HL-60/S4 treated with phorbol 12-myristate 13-acetate at 8.2 ng/mL for 4 days and 3 days (cell line): Measurements from ENCODE around the gene PIK3CD.
"Not testable (repeated sequence)": the region's sequence is repeated elsewhere in the genome, so short reads cannot be mapped to it uniquely, and the experiment has no call there.

Source experiments
- in situ Hi-C: fragments of 300-500 bp; cut with MboI; formaldehyde crosslinking; loops from 2 replicates; pipeline ENCODE4 v1.15.0; 2022; ENCODE audit warnings: low sequenced_read_pairs

The PIK3CD gene

DNA sequence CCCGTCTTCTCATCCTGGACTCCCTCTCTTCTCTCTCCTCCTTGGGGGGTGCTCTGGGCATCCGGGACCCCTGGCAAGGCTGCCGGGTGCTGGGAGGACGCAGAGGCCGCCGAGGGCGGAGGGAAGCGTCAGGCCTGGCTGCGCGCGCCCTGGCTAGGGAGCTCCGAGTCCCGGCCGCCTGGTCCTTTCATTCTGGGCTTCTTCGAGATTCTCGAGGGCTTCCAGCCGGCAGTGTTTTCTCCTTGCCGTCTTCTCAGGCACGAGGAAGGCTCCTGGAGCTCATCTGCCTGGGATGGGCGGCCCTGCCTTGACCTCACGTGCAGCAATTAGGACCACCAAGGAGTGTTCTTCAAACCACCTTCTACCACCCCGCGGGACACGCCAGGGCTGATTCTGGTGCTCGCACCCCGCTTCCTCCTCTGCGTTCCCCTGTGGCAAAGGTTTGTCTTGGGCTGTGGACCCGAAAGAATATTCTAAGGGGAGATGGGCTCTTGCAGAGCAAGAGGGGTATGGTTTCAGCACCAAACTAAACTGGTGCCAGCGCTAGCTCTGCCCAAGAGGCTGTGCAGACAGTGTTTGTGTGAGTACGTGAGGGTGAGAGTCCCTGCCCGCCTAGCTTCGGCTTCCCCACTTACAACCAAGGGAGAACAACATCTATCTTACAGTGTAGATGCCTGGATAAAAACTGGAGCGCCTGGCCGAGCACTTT is 36.5 kb downstream of the PIK3CD start:
- in situ Hi-C loops, result no loop called here

DNA sequence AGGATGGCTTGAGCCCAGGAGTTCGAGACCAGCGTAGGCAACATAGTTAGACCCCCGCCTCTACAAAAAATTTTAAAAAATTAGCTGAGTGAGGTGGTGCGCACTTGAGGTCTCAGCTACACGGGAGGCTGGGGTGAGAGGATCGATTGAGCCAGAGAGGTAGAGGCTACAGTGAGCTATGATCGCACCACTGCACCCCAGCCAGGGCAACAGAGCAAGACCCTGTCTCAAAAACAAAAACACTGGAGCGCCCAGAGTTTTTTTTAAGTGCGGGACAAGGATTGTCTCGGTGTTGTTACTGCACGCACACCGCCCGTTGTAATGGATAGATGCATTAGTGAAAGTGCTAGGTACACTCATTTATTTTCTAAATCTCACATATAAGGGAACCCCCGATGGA is 37.1 kb downstream of the PIK3CD start:
- in situ Hi-C loops, result no loop called here

DNA sequence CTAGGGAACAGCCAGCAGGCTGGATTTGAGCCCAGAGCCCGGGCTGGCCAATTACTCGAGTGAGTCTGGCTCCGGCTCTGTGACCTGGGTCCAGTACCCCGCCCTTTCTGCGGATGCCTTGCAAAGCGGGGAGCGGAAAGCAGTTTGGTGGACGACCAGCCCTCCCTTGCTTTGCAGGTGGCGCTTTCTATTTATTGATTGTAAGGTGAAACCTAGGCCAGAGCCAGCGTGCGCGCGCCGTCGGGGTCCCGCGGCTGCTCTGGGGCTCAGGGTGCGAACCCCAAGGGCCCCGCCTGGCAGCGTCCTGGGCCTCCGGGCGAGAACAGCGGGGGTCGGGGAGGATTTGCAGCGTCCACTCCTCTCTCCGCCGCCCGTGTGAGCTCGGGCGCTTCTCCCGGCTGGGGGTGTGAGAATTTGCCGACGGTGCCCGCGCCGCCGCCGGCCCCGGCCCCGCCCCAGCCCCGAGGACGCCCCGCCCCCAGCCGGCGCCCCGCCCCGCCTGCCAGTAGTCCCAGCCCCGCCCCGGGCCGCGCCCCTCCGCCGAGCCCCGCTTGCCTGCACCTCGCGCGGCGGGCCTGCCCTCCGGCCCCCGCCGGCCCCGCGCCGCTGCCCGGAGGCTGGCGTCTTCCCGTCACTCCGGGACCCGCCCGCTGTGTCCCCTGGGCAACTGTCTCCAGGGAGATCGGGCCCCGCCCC is 37.6 kb downstream of the PIK3CD start:
- in situ Hi-C loops, result no loop called here

DNA sequence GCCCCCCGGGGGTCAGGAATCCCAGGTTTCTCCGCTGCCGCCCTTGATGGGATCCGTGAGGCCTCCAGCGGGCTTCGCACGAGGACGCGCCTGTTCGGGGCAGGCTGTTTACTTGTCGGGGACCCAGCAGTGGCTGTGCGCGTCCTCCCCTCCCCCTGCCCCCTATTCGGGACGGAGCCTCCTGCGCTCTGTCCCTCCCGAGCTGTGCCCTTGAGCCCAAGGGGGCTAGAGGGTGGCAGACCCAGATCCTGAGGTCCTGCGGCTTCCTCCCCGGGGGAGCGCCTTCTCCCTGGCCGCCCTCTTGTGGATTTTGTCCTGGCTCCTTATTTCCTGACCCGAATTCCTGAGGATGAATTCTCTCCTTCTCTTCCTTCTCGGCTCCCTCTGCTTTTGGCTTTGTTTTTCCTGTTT is 38.4 kb downstream of the PIK3CD start:
- in situ Hi-C loops, result no loop called here

DNA sequence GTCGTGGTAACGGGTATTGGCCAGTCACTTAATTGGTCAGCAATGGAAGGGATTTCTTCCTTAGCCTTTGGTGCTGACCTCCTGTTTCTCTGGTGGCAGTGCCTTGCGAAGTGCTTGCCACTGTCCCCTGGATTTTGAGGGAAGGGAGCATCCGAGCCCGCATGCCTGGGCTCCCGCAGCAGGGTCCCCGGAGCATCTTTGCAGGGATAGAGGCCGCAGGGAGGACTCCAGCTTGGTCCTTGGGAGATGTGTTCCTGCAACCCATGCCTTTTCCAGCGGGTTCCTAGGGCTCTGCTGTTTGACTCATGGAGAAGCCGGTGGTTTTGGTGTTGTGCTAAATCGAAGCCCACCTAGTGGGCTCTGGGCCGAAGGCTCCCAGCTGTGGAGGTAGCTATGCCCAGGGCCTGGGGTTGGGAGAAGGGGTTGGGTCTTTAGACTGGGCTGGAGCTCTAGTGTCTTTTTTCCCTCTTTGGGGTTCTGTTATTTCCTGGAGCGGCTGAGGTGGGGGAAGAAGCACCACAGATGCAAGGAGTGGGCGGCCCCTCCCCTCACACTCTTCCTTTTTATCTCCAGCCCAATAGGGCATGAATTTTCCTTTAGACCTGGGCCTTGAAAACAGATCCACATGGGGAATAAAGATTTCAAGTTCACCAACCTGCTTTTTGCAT is 39.0 kb downstream of the PIK3CD start:
- in situ Hi-C loops, result no loop called here

DNA sequence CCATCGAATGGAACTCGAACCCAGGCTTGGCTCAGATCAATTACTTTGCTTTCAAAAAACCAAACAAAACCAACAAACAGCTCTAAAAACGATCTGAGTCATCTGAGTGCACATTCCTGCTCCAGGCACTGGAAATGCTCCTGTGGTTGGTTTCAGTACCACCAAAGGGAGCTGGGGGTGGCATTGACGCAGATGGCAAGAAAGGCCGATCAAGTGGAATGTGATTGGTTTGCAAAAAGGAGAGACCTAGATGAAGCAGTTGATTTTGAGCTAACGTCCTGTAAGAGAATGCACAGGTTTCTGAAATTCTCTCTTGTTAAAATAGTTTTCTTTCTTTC is 39.5 kb downstream of the PIK3CD start:
- in situ Hi-C loops, result no loop called here

- in situ Hi-C loops, result no loop called here
Measured at GRCh38 chr1:9691691-9692090, 40.2 kb downstream of the PIK3CD start.

GRCh38 chr1:9696793-9697192 is 45.3 kb downstream of the PIK3CD start:
- in situ Hi-C loops, result no loop called here

DNA sequence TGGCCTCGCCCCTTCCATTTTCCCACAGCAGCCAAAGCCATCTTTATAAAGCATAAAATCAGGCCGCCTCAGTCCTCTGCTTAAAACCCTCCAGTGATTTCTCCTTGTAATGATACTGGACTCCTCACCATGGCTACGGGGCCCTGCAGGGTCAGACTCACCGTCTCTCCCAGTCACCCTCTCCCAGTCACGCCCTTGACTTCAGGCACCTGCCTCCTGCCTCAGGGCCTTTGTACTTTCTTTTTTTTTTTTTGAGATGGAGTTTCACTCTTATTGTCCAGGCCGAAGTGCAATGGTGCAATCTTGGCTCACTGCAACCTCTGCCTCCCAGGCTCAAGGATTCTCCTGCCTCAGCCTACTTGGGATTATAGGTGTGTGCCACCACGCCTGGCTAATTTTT is 47.8 kb downstream of the PIK3CD start:
- in situ Hi-C loops, result no loop called here

DNA sequence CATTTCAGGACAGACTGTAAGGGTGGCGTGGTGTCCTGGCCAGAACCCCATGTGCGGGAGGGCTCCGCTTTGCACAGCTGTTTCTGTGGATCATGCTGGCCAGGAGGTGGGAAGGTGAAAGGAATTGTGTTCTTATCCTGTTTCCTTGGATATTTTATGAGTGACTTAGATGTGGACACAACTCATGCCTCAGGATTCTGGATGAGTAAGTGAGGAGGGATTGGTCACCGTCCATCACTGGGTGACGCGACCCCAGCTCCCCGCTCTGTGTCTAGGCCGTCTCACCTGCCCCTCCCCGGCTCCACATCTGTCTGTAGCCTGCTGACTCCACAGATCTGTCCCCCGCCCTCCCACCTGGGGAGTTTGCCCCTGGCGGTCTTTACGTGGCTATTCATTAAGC is 48.8 kb downstream of the PIK3CD start:
- in situ Hi-C loops, result no loop called here

DNA sequence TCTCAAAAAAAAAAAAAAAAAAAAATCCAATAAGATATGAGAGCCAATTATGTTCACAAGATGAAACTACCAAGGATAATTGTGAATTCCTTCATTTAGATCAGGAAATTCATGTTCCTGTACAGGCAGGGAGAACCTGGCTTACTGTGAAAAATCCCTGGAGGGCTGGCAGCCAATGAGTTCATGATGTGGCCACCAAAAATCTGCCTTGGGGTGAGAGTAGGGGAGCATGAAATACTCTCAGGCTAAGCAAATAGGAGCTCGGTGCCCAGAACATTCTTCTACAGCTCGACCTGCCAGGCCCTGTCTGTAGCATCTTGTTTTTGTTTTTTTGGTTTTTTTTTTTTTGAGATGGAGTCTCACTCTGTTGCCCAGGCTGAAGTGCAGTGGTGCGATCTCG is 50.1 kb downstream of the PIK3CD start:
- in situ Hi-C loops, result no loop called here

DNA sequence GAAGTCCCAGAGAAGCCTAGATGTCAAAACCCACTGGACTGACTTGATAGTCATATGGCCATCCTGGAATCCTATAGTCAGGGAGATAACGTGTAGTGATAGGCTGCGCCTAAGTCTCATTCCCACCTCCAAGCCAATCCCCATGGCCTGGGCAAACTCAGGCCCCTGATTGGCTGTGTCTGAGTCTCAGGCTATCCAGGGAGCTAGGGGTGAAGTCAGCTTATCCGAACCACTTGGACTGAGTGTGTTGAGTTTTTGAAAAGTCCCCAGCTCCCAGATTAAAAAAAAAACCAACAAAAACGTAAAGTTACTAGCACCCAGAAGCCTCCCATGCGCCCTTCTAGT is 51.6 kb downstream of the PIK3CD start:
- in situ Hi-C loops, result no loop called here

- in situ Hi-C loops, result no loop called here
Measured at GRCh38 chr1:9703681-9704080, 52.1 kb downstream of the PIK3CD start.

GRCh38 chr1:9705337-9706093 is 54.0 kb downstream of the PIK3CD start:
- in situ Hi-C loops, result no loop called here

DNA sequence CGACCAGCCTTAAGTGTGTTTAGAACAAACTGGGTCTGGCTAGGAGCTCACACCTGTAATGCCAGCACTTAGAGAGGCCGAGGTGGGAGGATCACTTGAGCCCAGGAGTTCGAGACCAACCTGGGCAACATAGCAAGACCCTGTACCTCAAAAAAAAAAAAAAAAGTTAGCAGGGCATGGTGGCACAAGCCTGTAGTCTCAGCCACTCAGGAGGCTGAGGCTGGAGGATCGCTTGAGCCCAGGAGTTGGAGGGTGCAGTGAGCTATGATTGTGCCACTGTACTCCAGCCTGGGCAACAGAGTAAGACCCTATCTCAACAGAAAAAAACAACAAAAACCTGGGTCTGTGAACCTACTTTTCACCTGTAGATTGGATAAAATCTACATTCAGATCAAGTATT is 54.6 kb downstream of the PIK3CD start:
- in situ Hi-C loops, result no loop called here

- in situ Hi-C loops, result no loop called here
Measured at GRCh38 chr1:9710037-9710436, 58.5 kb downstream of the PIK3CD start.

- in situ Hi-C loops, result no loop called here
Measured at GRCh38 chr1:9711466-9712020, 60.0 kb downstream of the PIK3CD start.

- in situ Hi-C loops, result not testable (repeated sequence)
Measured at GRCh38 chr1:9712767-9713166, 61.2 kb downstream of the PIK3CD start.

GRCh38 chr1:9714257-9714718 is 62.8 kb downstream of the PIK3CD start:
- in situ Hi-C loops, result no loop called here

DNA sequence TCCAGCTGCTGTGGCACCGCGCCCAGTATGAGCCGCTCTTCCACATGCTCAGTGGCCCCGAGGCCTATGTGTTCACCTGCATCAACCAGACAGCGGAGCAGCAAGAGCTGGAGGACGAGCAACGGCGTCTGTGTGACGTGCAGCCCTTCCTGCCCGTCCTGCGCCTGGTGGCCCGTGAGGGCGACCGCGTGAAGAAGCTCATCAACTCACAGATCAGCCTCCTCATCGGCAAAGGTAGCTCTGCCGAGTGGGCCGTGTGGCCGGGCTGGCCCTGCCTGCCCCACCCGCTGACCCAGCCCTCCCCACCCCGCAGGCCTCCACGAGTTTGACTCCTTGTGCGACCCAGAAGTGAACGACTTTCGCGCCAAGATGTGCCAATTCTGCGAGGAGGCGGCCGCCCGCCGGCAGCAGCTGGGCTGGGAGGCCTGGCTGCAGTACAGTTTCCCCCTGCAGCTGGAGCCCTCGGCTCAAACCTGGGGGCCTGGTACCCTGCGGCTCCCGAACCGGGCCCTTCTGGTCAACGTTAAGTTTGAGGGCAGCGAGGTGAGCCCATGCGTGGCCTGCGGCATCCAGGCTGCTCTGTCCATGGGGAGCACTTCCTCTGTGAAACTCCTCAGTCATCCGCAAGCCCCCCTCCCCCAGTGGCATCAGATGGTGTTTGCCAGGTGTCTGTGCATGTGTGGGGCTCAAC is 64.2 kb downstream of the PIK3CD start:
- in situ Hi-C loops, result no loop called here
